Brain microvascular endothelial cell (primary cell): Measurements from ENCODE around the gene ATP5PO.
A peak's percentile ranks its signal among the peaks of the same experiment; 100 is the strongest.
"Not testable (repeated sequence)": the region's sequence is repeated elsewhere in the genome, so short reads cannot be mapped to it uniquely, and the experiment has no call there.

Source experiments
- DNase-seq: peaks from one replicate; pipeline ENCODE4 v3.0.0-alpha.2; 2020
- H3K27ac ChIP-seq: fragments of 250-450 bp; sonication (Bioruptor Pico); 2 replicates; pipeline ENCODE4 v1.5.1; 2020; ENCODE audit warnings: mild to moderate bottlenecking, moderate library complexity
- H3K27me3 ChIP-seq: fragments of 250-450 bp; sonication (Bioruptor Pico); replicated peaks from 2 replicates; pipeline ENCODE4 v1.5.1; 2020; ENCODE audit warnings: mild to moderate bottlenecking
- H3K36me3 ChIP-seq: fragments of 250-450 bp; sonication (Bioruptor Pico); replicated peaks from 2 replicates; pipeline ENCODE4 v1.5.1; 2020; ENCODE audit warnings: mild to moderate bottlenecking
- H3K4me3 ChIP-seq: 2 replicates; pipeline ENCODE4 v1.5.1; 2011; ENCODE audit warnings: low read depth, mild to moderate bottlenecking, control low read depth, low read length, moderate library complexity
- in situ Hi-C: cut with HindIII; loops from 2 replicates; pipeline ENCODE4 v1.10.0; 2017; ENCODE audit warnings: low sequenced_read_pairs, low pct_ligation_motif_present
- TF ChIP-seq, protein P1 (sequence below): IDR thresholded peaks from 2 replicates; pipeline ENCODE4 v1.5.1; 2011; ENCODE audit warnings: low read depth, mild to moderate bottlenecking, moderate library complexity, low read length, control low read depth, inconsistent platforms; ENCODE audit errors: missing control alignments

ATP5PO gene

GRCh38 chr21:33874161-33874560, 41.4 kb downstream of the ATP5PO start:
- H3K27me3 ChIP-seq = no peaks in the 10 kb centered on the region
- no peaks in the 10 kb centered on the region for H3K36me3 ChIP-seq
- no peak overlapping the region for H3K4me3 ChIP-seq
- H3K27ac ChIP-seq = no peak overlapping the region
- TF ChIP-seq, protein P1, sequence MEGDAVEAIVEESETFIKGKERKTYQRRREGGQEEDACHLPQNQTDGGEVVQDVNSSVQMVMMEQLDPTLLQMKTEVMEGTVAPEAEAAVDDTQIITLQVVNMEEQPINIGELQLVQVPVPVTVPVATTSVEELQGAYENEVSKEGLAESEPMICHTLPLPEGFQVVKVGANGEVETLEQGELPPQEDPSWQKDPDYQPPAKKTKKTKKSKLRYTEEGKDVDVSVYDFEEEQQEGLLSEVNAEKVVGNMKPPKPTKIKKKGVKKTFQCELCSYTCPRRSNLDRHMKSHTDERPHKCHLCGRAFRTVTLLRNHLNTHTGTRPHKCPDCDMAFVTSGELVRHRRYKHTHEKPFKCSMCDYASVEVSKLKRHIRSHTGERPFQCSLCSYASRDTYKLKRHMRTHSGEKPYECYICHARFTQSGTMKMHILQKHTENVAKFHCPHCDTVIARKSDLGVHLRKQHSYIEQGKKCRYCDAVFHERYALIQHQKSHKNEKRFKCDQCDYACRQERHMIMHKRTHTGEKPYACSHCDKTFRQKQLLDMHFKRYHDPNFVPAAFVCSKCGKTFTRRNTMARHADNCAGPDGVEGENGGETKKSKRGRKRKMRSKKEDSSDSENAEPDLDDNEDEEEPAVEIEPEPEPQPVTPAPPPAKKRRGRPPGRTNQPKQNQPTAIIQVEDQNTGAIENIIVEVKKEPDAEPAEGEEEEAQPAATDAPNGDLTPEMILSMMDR = no peak
- DNase-seq = no peak
- in situ Hi-C loops = no loop called here

GRCh38 chr21:33872881-33873515, 42.6 kb downstream of the ATP5PO start:
- no peak overlapping the region for H3K4me3 ChIP-seq
- H3K27ac ChIP-seq = no peak overlapping the region
- DNase-seq = no peak
- in situ Hi-C loops = no loop called here
- TF ChIP-seq, protein P1 = no peak
- no peaks in the 10 kb centered on the region for H3K27me3 ChIP-seq
- no peaks in the 10 kb centered on the region for H3K36me3 ChIP-seq

- H3K27me3 ChIP-seq = no peaks in the 10 kb centered on the region
- no peak overlapping the region for H3K4me3 ChIP-seq
- in situ Hi-C loops = no loop called here
- no peak overlapping the region for H3K27ac ChIP-seq
- TF ChIP-seq, protein P1 = no peak
- DNase-seq = peak; percentile 23
- no peaks in the 10 kb centered on the region for H3K36me3 ChIP-seq
Observed at GRCh38 chr21:33871171-33871570, 44.4 kb downstream of the ATP5PO start.

DNA sequence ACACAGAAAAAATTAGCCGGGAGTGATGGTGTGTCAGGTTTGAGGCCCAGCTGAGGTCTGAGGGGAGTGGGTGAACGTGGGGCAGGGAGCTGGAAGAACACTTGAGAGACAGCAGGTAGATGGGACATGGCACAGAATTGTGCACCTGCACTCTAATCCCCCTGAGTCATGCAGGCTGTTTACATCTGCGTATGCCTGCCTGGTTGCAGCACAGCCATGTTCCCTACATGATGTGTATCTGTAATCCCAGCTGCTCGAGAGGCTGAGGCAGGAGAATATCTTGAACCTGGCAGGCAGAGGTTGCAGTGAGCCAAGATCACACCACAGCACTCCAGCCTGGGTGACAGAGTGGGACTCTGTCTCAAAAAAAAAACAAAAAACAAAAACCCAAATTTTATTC, 44.8 kb downstream of the ATP5PO start:
- no peak overlapping the region for H3K4me3 ChIP-seq
- in situ Hi-C loops = no loop called here
- H3K27me3 ChIP-seq = no peaks in the 10 kb centered on the region
- TF ChIP-seq, protein P1 = no peak
- no peak overlapping the region for H3K27ac ChIP-seq
- no peaks in the 10 kb centered on the region for H3K36me3 ChIP-seq
- DNase-seq = no peak

- H3K27me3 ChIP-seq = no peaks in the 10 kb centered on the region
- no peak overlapping the region for H3K4me3 ChIP-seq
- in situ Hi-C loops = no loop called here
- DNase-seq = no peak
- no peaks in the 10 kb centered on the region for H3K36me3 ChIP-seq
- no peak overlapping the region for H3K27ac ChIP-seq
- TF ChIP-seq, protein P1 = no peak
Observed at GRCh38 chr21:33869873-33870272, 45.7 kb downstream of the ATP5PO start.

DNA sequence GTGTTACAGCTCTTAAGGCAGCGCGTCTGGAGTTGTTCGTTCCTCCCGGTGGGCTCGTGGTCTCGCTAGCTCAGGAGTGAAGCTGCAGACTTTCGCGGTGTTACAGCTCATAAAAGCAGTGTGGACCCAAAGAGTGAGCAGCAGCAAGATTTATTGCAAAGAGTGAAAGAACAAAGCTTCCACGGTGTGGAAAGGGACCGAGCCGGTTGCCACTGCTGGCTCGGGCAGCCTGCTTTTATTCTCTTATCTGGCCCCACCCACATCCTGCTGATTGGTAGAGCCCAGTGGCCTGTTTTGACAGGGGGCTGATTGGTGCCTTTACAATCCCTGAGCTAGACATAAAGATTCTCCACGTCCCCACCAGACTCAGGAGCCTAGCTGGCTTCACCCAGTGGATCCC, 47.7 kb downstream of the ATP5PO start:
- DNase-seq, H3K27ac ChIP-seq, H3K27me3 ChIP-seq, H3K4me3 ChIP-seq, H3K36me3 ChIP-seq, in situ Hi-C loops: not testable (repeated sequence)
